ENCODE measurements around the gene KCNJ6.
A peak's percentile ranks its signal among the peaks of the same experiment; 100 is the strongest.

Gene KCNJ6

GRCh38 chr21:37704751-37705150, 211.5 kb downstream of the KCNJ6 start:
- DNase-seq (ENCODE audit: low read depth, low spot score), result no peak
- H3K4me3 ChIP-seq (ENCODE audit: low read length), result no peak overlapping the region

DNA sequence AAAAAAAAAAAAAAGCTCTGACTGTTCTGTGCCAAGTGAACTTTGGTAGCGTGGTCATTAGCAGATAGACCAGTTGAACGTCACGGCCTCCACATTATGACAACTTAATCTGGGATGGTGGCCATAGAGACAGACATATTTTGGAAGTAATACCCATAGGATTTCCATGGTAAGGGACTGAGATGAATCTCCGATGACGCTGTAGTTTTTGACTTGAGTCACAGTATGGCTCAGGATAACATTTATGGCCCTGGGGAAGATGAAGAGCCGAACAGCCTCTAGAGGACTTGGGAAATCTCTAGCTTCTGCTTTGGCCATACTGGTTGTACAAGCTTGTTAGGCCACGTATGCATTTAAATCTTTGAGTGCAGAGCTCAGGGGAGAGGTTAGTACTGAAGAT, 214.0 kb downstream of the KCNJ6 start:
- DNase-seq (ENCODE audit: low read depth, low spot score), result no peak

GRCh38 chr21:37700641-37701202, 215.5 kb downstream of the KCNJ6 start:
- no peak overlapping the region for H3K4me3 ChIP-seq (ENCODE audit: low read length)
- peak; percentile 67 for DNase-seq (ENCODE audit: low read depth, low spot score)

More for the DNA sequence above, 214.0 kb downstream of the KCNJ6 start:
- no peak overlapping the region for H3K4me3 ChIP-seq (ENCODE audit: low read length)

DNA sequence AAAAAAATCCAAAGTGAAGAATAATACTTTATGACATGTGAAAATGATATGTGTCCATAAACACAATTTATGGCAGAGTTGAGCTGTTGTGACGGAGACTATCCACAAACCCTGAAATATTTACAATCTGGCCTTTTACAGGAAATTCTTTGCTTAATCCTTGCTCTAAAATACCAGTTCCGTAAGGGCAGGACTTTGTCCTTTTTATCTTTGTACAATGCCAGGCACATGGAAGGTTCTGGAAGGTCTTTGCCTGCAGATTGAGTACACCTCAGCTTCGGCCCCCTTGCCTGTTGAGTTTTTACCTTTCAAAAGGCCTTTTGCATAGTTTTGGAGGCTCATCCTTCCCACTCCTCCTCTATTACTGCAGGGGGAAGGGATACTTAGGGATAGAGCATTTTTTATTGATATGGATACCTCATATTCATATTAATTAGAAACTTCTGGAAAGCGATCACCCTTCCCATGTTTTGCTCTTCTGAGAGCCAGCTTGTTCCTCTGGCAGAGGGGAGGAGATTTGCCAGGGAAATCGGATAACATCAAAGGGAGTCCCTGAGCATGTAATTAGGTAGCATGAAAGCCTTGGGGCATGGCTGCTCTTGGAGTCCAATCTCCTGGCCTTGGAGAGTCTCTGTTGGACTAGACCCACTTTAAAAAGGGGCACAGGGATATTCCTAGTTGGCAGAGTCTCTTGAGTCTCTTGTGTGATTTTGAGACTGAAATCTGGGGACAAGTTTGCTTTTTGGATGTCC, 217.1 kb downstream of the KCNJ6 start:
- DNase-seq (ENCODE audit: low read depth, low spot score), result no peak

DNA sequence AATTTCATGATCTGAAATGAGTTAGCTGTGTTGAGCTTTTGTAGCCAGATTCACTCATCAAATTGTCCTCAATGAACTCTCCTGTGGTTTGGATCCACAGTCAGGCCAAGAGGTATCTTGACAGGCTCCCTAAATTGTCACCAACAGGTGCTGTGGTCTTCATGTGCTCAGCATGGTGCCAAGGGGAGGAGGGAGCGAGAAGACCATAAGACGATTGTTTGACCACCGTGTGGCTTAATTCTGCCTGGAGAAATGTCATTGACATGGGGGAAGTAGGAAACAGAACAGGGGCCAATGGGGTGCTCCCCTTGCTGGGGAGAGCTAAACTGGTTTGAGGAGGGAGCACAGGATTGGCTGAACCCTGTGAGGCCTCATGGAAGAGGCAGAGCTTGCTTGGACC, 219.3 kb downstream of the KCNJ6 start:
- no peak for DNase-seq (ENCODE audit: low read depth, low spot score)
- H3K4me3 ChIP-seq (ENCODE audit: low read length), result no peak overlapping the region

More for the DNA sequence above, 217.1 kb downstream of the KCNJ6 start:
- no peak overlapping the region for H3K4me3 ChIP-seq (ENCODE audit: low read length)

- no peak for DNase-seq (ENCODE audit: low read depth, low spot score)
- H3K4me3 ChIP-seq (ENCODE audit: low read length), result no peak overlapping the region
These were observed 221.1 kb downstream of the KCNJ6 start for GRCh38 chr21:37695111-37695510.

DNA sequence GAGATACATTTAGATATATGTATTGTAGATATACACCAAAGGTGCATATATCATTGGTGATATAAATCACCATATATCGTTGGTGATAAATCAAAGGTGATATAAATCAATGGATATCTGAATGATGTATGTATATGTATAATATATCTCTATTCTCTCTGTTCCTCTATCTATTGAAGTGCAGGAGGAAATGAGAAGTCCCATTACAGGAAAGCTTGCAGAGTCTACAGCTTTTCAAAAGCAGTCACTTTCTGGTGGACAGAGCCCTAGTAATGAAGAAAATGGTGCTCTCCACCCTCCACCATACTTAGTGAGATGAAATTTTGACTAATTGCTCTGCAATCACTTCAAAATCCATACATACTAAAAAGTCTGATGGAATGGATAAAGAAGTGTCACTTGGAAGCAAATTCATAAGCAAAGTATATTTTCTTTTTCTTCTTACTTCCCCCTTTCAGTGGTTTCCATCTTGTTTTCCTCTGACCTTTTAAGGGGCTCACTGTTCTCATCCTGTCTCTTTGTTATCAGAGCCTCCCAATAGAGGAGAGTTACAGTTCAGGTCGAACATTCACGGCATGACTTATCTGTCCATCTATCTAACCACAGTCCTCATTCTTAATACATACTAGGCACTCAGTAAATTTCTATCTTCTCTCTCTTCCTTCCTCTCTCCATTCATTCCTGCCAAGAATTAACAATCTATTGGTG, 227.2 kb downstream of the KCNJ6 start:
- DNase-seq (ENCODE audit: low read depth, low spot score), result no peak
- H3K4me3 ChIP-seq (ENCODE audit: low read length), result no peak overlapping the region

DNA sequence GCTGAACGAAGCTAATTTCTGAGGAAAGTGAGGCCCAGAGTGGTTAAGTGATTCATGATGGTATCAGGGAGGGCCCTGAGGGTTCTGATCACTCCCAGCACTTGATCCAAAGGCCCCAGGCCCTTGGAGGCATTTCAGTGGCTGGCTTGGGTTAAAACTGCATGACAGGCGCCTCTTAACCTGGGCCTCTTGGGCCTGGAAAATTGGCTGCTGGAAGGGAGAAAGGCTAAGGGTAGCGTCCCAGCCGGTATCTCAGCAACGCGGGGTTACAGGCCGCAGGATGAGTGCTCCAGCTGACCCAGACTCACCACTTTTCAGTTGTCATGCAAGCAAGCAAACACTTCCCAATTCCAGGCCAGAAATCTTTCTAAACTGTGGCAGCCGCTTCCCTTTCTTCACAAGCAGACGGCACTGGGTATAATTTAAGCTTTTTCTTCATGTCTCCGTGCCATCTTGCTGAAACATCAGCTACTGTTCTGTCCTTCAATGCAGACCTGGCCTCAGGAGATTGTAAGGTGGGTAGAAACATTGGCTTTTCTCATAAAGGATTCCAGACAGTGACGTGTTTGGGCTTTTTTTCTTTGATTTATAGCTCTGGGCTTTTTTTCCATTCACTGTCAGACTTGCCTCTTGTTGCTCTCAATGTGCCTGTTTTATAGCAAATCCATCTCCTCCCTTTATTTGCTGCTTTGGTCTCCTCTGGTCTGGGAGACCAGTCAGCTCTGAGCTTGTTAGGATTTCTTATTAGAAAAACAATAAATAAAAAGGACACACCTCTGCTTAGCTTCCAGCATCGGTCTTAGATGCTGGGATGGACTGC, 229.1 kb downstream of the KCNJ6 start:
- no peak for DNase-seq (ENCODE audit: low read depth, low spot score)
- no peak overlapping the region for H3K4me3 ChIP-seq (ENCODE audit: low read length)

- DNase-seq (ENCODE audit: low read depth, low spot score), result no peak
- no peak overlapping the region for H3K4me3 ChIP-seq (ENCODE audit: low read length)
These were observed 231.7 kb downstream of the KCNJ6 start for GRCh38 chr21:37684547-37684946.

- DNase-seq (ENCODE audit: low read depth, low spot score), result no peak
- H3K4me3 ChIP-seq (ENCODE audit: low read length), result no peak overlapping the region
These were observed 232.2 kb downstream of the KCNJ6 start for GRCh38 chr21:37684115-37684493.

- H3K4me3 ChIP-seq (ENCODE audit: low read length), result no peak overlapping the region
- DNase-seq (ENCODE audit: low read depth, low spot score), result no peak
These were observed 232.7 kb downstream of the KCNJ6 start for GRCh38 chr21:37683396-37684114.

DNA sequence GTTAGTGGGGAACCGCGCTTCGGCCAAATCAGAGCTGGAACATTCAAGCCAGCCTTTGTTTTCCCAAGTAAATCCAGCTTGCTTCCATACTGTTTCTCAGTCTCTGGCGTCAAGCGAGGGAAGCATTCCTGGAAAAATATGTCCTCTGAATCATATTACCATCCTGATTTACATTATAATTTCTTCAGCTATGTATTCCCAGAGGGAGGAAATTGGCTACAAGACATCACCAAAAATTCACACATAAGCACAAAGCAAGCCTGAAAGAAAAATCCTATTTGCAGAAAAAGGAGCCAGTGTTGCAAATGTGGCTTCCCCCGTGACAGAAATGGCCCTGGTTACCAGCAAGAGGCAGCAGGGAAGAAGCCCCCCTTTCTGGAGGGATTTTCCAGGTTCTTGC, 233.3 kb downstream of the KCNJ6 start:
- no peak for DNase-seq (ENCODE audit: low read depth, low spot score)
- no peak overlapping the region for H3K4me3 ChIP-seq (ENCODE audit: low read length)

GRCh38 chr21:37677006-37677405, 239.3 kb downstream of the KCNJ6 start:
- DNase-seq (ENCODE audit: low read depth, low spot score), result no peak
- H3K4me3 ChIP-seq (ENCODE audit: low read length), result no peak overlapping the region

- peak; percentile 37 for DNase-seq (ENCODE audit: low read depth, low spot score)
These were observed 241.0 kb downstream of the KCNJ6 start for GRCh38 chr21:37675202-37675801.

GRCh38 chr21:37673801-37674575, 242.3 kb downstream of the KCNJ6 start:
- DNase-seq (ENCODE audit: low read depth, low spot score), result no peak
- H3K4me3 ChIP-seq (ENCODE audit: low read length), result no peak overlapping the region

More at GRCh38 chr21:37675202-37675801, 241.0 kb downstream of the KCNJ6 start:
- no peak overlapping the region for H3K4me3 ChIP-seq (ENCODE audit: low read length)

DNA sequence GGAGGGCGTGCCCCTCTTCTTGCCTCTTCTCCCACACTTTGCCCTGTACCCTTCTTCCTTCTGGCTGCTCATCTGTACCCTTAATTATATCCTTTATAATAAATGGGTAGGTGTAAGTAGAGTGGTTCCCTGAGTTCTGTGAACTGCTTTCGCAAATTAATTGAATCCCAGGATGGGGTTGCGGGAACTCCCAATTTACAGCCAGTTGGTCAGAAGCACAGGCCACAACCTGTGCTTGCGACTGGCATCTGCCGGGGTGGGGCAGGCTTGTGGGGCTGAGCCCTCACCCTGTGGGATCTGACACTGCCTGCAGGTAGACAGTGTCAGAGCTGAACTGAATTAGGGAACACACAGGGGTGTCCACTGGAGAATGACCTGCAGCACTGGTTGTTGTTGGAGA, 244.9 kb downstream of the KCNJ6 start:
- DNase-seq (ENCODE audit: low read depth, low spot score), result no peak
- no peak overlapping the region for H3K4me3 ChIP-seq (ENCODE audit: low read length)

DNA sequence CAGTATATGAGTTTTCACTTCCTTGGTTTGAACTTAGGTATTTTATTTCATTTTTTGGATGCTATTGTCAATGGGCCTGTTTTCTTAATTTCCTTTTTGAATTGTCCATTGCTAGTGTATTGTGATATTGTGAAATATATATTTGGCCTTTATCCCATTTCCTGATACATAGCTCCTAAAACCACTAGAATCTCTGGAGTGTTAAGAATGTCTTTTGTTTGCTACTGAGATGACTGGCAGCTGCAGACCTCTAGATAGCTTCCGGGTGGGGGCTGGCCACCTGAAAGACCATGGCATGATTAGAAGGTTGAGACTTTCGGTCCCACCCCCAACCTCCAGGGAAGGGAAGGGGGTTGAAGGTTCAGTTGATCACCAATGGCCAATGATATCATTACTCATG, 245.4 kb downstream of the KCNJ6 start:
- H3K4me3 ChIP-seq (ENCODE audit: low read length), result no peak overlapping the region
- DNase-seq (ENCODE audit: low read depth, low spot score), result no peak

DNA sequence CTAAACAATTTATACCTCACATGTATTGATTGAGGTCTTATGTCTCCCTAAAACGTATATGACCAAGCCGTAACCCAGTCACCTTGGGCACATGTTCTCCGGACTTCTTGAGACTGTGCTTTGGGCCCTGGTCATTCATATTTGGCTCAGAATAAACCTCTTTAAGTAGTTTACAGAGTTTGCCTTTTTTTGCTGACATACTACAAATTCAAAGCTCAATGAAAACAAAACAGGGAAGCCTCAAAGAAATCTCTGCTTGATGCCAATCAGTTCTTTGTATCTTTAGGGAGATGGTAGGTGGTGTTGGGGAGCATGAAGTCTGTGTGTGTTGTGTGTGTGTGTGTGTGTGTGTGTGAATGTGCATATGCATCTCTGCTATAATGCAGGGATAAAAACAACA, 247.0 kb downstream of the KCNJ6 start:
- DNase-seq (ENCODE audit: low read depth, low spot score), result no peak
- H3K4me3 ChIP-seq (ENCODE audit: low read length), result no peak overlapping the region

Measured in Jurkat, Clone E6-1 (cell line).